Vagina (tissue), 2 donors: Measurements from ENCODE around the gene NOTCH4.

Experiments
- POLR2A ChIP-seq, 2 donors: fragments of 450-650 bp; IDR thresholded peaks; one replicate each; pipeline ENCODE4 v1.6.1; 2017; ENCODE audit warnings: antibody characterized with exemption in 2 of 2, mild to moderate bottlenecking in 2 of 2, moderate library complexity in 2 of 2
- TF ChIP-seq, protein P1 (sequence below), 3 experiments: fragments of 450-650 bp in 2 of 3; fragments of 200-600 bp in 1 of 3; sonication (generic) in 1 of 3; IDR thresholded peaks; one replicate each; pipeline ENCODE4 v1.5.1; 2017 to 2019; ENCODE audit warnings: antibody characterized with exemption in 3 of 3, mild to moderate bottlenecking in 2 of 3, moderate library complexity in 2 of 3

DNA sequence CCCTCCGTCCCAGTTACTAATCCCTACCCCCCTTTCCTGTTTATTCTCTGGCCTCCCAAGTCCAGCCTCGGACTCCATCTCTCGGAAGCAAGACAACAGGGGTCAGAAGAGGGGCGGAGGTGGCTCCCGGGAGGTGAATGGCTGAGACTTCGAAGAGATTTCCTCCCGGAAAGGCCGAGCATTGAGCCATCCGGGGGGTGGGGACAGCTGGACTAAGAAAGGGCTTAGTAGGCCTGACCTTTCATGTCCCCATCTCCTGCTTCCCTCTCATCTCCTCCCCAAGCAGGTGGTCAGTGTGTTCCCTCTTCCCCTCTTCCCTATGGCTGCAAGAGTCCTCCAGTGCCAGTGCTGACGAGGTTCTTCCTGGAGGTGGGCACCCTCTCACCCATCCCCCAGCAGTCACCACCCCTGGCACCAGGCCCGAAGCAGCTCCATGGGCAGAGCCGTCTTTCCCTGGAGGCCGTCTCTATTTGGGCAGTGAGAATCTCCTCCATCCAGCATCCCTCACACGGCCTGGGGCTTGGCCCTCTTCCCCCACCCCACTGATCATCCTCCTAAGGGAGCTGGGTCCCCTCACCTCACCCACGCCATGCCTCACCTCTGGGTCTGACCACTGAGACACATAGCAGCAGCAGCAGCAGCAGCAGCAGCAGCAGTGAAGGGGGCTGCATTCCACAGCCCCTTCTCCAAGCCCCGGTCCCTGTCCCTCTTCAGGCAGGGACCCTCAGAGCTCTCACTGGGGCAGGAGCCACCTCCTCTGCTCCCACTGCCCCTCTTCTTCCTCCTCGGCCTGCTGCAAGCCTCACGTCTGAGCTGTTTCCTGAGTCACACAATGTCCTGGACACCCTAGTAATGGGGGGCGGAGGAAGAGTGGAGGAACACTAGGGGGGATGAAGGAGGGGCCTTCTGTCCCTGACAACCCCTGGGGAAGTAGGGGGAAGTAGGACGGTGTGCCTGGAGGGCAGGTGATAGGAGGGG lies at the start of gene NOTCH4:
- TF ChIP-seq, protein P1, sequence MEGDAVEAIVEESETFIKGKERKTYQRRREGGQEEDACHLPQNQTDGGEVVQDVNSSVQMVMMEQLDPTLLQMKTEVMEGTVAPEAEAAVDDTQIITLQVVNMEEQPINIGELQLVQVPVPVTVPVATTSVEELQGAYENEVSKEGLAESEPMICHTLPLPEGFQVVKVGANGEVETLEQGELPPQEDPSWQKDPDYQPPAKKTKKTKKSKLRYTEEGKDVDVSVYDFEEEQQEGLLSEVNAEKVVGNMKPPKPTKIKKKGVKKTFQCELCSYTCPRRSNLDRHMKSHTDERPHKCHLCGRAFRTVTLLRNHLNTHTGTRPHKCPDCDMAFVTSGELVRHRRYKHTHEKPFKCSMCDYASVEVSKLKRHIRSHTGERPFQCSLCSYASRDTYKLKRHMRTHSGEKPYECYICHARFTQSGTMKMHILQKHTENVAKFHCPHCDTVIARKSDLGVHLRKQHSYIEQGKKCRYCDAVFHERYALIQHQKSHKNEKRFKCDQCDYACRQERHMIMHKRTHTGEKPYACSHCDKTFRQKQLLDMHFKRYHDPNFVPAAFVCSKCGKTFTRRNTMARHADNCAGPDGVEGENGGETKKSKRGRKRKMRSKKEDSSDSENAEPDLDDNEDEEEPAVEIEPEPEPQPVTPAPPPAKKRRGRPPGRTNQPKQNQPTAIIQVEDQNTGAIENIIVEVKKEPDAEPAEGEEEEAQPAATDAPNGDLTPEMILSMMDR (IDR thresholded peaks at IDR 0.05): no peak
- TF ChIP-seq POLR2A (IDR thresholded peaks at IDR 0.05): no peak
